HG03558 (cell line): ENCODE data around the gene ADPRS.

ENCODE experiments used
- ATAC-seq: cut with Tn5 transposase; IDR thresholded peaks from one replicate; pipeline ENCODE4 v1.9.1; 2021; ENCODE audit warnings: moderate number of reproducible peaks; ENCODE audit not compliant: unreplicated experiment; ENCODE audit errors: extremely low read depth

Gene ADPRS

DNA sequence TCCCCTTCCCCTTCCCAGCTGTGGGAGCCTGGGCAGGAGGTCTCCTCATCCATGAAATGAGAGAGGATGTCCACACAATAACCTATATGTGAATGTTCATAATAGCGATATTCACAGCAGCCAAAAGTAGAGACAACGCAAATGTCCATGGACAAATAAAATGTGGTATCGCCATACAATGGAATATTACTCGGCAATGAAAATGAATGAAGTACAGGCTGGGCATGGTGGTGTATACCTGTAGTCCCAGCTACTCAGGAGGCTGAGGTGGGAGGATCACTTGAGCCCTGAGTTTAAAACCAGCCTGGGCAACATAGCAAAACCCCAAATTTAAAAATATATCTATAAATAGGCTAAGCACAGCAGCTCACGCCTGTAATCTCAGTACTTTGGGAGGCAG lies 12.9 kb downstream of the ADPRS start:
- no peak for ATAC-seq

DNA sequence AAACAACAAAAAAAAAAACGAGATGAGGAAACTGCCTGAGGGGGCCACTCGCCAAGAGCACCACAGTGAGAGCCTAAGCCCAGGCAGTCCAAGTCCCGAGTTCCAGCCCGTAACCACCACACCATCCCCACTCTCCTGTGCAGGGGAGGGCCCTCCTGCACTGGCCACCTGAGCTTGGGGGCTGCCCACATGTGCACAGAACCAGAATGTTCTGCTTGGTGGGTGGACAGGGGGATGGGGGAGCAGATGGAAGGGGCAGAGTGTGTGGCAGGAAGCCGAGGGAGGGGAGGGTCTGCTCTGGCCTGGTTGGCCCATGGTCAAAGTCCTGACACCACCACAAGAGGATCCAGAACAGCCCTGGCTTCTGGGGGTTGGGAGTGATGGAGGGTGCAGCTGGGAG lies 17.6 kb downstream of the ADPRS start:
- ATAC-seq = no peak

DNA sequence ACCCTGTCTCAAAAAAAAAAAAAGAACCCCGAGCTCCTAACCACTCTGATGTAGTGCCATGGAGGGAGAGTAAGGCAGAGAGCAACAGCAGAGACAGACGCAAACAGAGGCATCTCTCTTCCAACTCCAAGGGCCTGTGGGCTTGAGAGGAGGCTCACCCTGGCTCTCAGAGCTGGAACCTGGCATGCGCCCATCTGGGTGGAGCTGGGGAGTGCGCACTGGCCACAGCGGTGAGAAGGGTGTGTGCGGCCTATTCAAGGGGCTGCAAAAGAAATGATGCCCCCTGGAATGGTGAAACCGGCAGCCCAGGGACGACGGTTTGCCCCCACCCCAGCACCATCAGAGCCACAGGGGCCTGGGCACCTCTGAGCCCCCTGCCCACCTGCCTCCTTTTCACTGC lies 18.7 kb downstream of the ADPRS start:
- no peak for ATAC-seq

DNA sequence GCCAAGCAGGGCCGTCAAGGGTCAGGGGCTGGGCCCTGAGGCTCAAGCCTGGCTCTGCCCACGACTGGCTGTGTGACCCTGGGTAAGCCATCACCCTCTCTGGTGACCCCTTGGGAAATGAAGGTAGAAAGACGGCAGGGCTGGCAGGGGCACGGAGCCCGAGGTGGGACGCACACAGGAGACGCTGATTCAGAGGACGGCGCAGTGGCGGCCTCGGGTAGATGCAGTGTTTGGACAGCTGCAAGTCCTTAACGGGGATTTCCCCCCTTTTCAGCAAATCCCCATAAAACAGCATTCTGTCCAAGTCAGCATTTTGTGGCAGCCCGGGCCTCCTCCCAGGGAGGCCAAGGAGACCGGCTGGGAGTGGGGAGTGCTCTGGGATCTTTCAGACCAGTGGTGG lies 19.6 kb downstream of the ADPRS start:
- no peak for ATAC-seq

DNA sequence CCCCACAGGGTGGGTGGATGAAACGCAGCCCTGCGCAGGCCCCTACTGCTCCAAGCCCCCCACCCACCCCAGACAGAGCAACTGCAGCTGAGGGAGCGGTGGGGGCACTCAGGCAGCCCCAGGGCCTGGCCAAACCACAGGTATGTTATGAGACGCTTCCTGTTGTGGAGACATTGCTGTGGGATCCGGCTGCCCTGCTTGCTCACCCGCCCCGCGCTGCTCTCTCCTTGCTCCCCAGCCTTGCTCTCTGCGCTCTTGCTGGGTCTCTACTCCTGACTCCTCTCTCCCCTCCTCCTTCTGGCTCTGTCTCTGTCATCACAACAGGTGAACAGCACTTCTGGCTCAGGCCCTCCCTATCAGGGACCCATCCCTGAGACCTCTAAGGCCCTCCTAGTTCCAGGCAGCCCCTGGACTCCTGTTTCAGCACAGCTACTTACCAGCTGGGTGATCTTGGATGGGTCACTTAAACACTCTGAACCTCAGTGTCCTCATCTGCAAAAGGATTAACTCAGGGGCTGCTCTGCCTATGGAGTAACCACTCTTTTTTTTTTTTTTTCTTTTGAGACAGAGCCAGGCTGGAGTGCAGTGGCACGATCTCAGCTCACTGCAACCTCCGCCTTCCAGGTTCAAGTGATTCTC lies 20.5 kb downstream of the ADPRS start:
- ATAC-seq = no peak

DNA sequence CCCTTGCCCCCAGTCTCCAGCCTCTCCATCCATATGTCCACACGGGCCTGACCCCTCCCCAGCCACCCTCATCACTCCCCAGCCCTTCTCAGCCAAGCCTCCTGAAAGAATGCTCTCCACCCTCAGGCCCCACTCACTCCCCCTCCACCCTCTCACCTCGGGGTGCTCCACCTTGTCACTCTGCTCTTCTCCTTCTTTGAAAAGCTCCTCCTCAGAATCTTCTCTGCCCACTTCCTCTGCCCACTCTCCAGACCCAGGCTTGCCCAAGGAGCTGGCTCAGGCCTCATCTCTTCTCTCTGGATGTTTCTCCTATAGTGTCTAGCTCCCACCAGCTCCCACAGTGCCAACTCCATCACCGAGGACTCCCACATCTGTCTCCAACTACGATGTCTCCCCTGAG lies 22.5 kb downstream of the ADPRS start:
- ATAC-seq = no peak

DNA sequence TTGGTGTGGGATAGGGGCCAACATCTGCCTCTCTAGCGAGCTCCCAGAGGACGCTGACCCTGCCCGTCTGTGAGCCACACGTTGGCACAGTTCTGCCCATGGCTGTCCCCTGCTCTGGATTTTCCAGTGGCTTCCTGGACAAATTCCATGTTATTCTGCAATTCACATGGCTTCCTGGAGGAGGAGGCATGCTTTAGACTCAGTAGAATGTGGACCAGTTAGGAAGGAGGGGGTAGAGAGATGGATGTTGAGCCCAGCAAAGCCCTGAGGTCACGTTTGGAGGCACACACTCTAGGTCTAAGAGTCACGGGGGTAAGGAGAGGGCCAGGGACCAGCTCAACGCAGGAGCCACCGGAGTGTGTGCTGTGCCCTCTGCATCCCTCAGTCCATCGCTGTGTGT lies 24.1 kb downstream of the ADPRS start:
- ATAC-seq = no peak

DNA sequence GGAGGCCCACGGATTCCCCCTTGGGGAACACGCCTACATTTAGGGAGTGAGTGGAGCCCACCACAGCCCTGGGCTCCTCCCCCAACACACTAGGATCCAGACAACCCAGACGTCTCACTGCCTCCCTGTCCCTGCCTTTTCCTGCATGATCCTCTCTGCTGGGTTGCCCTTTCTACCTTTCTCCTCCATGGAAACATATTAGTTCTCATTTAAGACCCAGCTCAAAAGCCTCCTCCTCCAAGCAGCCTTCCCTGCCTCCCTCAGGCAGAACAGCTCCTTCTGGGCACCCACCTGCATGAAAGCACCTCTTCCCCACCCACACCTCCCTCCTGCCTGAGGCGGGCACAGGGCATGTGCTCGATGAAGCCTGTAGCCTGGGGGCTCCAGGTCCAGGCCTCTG lies 25.7 kb downstream of the ADPRS start:
- no peak for ATAC-seq

DNA sequence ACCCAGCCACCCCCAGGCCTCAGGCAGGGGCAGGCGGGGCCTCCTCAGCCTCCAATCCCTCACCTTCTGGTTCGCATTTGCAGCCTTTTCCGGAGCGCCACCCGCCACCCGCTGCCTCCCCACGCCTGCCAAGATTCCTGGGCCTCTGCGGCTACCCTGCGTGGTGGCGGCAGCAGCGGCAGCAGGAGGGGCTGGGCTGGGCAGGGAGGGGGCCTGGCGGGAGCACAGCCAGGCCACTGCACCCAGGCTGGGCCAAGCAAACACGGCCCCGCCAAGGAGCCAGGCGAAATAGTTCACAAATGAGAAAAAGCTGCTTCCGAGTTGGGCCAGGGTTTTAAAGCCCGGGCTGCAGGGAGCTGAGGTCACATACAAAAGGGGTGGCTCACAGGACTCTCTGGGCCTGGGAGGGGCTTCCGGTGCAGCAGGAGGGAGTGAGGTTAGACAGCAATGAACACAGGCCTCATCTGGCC lies 26.5 kb downstream of the ADPRS start:
- no peak for ATAC-seq

DNA sequence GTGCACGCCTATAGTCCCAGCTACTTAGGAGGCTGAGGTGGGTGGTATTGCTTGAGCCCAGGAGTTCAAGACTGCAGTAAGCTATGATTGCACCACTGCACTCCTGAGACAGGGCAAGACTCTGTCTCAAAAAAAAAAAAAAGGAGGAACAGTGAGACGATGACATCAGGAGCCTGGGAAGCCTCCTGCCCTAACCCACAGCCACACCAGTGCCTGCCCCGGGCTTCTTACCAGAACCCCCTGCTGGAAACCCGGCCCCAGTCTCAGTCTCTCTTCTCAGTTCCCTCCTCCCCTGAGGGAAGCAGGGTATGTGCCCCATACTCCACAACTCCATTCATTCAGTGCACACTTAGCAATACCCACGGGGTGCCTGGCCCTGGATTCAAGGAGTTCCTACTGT lies 27.2 kb downstream of the ADPRS start:
- ATAC-seq = no peak

DNA sequence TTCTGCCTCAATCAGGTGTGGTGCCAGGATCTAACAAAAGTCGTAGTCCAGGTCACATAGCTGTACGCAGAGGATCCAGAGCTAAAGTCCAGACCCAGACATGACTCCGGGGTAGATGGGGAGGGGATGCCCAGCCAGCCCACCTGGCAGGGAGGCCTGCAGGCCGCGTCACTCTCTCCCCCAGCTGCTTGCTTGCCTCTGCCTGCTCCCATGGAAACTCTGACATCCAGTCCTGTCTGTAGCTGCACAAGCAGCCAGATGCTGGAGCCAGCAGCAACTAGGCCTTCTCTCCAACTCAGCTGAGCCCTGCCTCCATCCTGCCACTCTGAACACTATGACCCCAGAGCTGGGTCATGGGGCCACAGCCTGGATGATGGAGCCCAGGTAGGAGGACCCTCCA lies 28.2 kb downstream of the ADPRS start:
- no peak for ATAC-seq

DNA sequence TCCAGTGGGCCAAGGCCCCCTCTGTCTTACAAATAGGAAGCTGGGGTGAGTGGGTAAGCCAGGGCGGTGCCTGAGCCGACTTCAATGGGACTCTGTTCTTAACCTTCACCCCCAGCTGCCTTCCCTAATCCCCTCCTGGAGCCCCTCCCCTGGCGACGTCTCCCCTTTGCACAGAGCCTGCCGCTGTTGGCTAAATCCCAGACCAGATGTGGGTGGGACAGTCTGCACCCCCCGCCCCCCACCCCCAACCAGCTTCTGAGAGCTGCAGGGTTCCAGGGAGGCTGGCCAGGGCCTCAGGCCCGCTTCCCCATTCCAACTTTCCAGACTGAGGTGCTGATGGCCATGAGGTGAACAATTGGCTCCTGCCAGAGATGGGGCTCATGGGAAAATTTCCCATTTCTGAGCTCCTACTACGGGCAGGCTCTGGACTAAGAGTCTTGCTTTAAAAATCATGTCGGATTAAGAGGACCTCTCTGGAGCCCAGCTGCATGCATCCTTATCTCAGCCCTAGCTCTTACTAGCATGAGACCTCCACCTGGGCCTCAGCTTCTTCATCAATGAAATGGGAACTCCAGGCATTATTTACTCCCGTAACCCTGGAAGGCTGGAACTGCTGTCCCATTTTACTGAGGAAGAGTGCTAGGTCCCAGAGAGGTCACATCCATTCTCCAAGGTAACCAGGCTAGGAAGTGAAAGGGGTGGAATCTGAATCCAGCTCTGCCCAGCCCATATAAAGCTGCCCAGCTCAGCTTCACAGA lies 29.9 kb downstream of the ADPRS start:
- ATAC-seq = no peak

DNA sequence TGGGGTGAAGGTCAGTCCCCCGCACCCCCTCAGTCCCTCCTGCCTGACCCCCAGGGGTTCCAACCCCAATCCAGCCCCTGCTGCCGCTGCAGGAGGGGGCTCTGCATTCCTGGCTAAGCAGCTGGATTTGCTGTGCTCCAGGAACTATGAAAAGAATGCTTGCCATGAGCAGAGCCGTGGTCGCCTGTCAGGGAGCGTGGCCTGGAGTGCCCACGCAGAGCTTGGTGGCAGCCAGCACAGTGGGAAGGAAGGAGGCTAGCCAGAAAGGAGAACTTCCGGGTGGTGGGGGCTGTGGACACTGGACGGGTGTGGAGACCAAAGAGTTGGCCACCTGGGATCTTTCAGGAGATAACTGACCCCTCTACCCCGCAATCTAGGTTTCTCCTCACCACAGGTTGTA lies 30.8 kb downstream of the ADPRS start:
- no peak for ATAC-seq

DNA sequence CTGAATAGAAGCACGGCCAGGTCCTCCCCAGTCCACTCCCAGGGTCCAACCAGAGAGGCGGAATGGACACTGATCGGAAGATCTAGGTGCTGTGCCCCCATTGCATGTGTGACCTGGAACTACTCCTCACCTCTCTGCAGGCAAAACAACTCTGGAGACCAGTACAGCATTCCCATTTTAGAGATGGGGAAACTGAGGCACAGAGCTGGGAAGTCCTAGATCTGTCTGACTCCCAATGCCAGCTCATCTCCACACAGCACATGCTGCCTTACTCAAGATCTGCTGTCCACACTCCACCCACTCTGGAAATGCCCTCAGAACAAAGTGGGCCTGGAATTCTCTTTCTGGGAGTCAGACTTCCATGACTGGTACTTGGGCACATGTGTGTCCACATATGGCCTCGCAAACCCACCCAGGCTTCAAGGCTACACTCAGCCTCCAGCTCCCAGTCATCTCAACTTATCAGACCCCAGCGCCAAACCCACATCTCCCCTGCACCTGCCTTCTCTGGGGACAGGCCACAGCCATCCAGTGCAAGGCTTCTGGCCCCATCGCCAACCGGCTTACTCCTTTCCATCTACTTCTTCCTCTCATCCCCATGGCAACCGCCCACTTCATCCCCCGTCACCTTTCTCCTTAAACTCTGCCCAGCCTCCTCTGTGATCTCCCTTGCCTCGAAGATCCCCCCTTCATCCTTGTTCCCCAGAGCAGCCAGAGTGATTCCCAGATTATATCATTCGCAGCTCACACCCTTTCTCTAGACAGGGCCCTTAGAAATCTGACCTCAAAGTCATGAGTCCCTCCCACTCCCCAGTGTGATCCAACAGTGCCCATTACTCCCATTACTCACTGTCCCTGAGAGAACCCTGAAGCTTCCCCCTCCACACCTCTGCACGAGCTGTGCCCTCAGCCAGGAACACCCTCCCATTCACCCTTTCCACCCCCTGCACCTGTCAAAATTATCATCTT lies 33.7 kb downstream of the ADPRS start:
- no peak for ATAC-seq

DNA sequence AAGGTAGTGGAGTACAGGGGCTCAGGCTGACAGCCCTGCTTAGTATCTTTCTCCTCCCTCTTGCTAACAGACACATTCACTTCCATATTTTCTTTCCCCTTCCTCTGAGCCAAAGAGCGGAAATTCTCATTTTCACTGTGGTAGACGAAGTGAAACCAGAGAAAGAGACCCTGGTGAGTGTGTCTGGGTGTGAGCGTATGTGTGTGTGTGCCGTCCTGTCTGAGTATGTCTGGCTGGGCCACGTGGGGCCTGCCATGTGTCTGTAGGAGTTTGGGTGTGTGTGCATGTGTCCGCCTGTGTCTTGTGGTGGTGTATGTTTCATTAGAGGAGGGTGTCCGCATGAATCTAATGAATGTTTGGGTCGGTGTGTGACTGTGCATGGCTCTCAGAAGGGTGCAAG lies 34.7 kb downstream of the ADPRS start:
- ATAC-seq = no peak

DNA sequence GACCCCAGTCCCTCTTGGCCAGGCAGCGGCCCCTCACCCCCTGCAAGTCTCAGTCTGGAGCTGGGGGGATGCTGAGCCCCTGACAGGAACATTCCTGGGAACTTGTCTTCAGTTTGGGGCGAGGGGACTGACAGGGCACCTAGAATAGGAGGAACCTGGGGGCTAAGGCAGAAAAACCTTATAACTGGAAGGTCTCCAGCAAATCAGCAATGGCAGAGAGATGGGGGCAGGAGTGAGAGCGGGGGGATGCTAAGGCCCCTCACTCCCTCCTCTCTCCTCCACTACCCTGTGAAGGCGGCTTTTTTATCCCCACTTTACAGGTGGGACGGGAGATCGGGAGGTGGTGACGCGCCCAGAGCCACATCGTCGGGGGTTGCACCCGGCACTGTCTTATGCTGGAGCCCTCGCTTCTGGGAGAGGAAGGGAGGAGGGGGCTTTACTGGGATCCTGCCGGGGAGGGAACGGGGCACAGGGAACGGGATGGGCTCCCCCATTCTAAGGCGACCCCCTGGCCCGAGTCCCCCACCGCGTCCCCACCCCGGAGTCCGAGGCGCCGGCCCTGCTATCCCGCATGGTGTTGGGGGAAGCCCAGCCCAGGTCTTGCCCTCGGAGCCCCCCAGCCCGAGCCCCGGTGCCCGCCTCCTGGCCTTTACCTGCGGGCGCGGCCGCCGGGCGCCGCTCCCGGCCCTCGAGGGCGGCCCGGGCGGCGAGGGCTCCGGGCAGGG lies 35.9 kb downstream of the ADPRS start:
- no peak for ATAC-seq

DNA sequence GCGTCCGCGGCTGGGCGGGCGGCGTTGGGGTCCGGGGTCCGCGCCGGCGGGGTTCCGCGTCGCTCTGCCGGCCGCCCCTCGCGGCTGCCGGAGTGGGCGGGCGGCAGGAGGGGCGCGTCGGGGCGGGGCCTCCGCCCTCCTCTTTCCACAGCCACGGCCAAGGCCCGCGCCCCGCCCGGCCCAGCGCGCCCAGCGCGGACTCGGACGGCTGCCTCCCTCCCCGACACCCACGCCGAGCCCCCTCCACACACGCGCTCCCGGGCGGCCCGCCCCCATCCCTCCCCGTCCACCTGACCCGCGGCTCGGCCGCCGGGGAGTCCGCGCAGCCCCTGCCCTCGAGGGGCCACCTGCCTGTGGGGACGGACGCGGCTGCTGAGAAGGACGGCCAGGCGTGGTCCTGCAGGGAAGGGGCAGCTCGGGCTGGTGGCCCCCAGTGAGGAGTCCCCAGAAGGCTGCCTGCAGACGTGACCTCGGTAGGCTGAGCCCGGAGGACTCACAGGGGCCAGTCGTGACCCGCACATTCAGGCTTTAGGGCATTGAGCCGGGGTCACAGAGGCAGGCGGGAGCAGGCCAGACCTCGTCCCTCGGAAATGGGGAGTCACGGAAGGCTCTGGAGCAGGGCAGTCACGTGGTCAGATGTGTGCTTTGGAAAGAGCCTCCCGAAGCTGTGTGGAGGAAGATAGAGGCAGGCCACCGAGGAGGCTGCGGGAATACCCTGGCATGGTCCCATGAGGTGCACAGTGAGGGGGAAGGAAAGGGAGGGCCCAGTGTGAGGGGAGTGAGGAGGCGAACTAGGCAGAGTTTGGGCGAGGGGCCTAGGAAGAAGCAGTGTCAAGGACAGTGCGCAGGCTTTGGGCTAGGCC lies 36.7 kb downstream of the ADPRS start, which contains the start of gene COL8A2:
Gene COL8A2, minus strand, starts transcription at position 94 of the 863 bp plus-strand sequence. CDS start 24,980 bp downstream, outside the sequence.
- no peak for ATAC-seq

DNA sequence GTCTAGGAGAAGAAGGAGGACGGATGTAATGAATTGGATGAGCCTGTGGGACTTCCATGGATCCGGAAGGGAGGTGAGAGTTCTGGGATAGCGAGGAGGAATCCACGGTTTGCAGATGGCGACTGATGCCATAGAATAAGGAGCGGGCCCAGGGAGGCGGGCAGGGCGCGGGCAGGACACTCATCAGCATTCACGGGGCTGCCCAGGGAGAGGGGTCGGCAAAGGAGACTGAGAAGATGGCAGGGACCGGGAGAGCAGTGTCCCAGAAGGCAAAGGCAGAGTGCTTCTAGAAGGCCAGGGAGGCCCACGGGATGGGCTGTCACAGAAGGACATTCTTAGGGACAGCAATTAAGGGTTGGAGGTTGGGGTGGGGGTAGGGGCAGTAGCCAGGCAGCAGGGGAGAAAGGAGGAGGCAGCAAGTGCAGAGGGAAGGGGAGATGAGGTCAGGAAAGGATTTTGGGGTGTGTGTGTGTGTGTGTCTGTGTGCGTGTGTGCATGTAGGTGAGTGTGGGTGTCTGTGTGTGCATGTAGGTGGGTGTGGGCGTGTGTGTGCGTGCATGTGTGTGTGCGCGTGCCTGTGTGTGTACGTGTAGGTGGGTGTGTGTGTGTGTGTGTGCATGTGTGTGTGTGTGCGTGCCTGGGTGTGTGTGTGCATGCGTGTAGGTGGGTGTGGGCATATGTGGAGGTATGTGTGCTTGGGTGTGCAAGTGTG lies 37.5 kb downstream of the ADPRS start:
- ATAC-seq = no peak
